Fibroblast of gingiva (primary cell): ENCODE results near the gene LRIG2.
"Not testable (repeated sequence)": the region's sequence is repeated elsewhere in the genome, so short reads cannot be mapped to it uniquely, and the experiment has no call there.

Experiments used
- DNase-seq: peaks from one replicate; pipeline ENCODE4 v3.0.0-alpha.2; 2011; ENCODE audit warnings: low read depth

The LRIG2 gene

DNA sequence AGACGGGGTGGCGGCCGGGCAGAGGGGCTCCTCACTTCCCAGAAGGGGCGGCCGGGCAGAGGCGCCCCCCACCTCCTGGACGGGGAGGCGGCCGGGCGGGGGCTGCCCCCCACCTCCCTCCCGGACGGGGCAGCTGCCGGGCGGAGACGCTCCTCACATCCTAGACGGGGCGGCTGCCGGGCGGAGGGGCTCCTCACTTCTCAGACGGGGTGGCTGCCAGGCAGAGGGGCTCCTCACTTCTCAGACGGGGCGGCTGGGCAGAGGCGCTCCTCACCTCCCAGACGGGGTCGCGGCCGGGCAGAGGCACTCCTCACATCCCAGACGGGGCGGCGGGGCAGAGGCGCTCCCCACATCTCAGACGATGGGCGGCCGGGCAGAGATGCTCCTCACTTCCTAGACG lies 9.5 kb upstream of the LRIG2 start:
- not testable (repeated sequence) for DNase-seq

DNA sequence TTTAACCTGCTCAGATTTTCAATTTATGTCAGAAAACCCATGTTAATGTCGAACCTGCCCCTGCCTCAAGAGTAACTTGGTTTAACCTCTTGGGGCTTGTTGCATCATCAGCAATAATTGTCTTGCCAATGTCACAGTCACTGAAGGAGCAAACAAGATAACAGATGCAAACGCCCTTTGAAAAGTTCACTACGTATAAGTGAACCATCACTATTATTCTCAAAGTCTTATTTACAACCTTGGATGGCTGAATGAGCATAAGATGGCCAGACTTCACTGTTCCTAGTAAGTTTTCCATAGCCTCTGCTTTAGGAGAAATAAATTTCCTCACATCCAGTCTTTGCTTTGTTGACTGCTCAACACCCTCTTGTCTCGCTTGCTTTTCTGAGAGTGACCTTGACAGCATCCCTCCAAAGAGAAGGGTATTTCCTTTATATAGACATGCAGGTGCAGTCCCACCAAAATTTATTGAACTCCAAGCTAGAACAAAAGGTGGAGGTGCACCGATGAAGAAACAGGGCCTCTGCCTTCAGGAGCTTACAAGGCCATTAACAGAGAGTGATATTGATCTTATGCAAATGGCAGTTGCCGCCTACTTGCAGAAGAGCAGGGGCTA lies 749 bp upstream of the LRIG2 start:
- DNase-seq, result no peak

DNA sequence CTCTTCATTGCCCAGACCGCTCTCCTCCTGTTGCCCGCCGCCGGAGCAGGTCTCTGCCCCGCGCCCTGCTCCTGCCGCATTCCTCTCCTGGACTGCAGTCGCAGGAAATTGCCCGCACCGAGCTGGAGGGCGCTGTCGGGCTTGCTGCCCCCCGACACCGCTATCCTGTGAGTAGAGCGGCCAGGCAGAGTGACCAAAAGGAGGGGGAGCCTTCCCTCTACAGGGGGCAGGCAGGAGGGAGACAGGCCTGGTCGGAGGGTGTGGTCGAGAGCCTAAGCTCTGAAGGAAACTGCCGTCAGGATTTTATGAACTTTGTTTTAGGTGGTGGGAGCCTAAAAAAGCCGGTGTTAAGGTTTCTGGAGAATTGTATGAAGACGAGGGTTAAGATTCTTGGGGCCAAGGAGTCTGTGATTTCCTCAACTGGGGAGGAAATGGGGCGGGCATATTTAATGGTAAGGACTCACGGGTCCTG lies 517 bp downstream of the LRIG2 start:
- peak; percentile 57 for DNase-seq

DNA sequence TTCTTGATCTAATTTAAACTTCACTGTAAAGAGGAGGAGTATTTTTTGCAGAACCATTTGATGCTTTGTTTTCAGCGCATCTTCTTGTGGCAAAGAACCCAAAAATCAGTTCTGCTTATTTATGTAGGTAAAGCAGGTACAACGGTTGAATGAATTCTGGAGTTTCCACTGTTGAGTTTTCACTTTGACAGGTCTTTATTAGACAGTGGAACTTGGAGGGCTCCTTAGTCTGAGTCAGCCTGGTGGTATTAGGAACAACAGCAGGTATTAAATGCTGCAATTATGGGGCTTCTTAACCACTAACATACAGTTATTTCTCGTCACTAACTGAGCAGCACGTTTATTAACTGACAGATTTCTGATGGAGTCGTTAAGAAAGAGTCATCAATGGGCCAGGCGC lies 1.2 kb downstream of the LRIG2 start:
- DNase-seq, result no peak

DNA sequence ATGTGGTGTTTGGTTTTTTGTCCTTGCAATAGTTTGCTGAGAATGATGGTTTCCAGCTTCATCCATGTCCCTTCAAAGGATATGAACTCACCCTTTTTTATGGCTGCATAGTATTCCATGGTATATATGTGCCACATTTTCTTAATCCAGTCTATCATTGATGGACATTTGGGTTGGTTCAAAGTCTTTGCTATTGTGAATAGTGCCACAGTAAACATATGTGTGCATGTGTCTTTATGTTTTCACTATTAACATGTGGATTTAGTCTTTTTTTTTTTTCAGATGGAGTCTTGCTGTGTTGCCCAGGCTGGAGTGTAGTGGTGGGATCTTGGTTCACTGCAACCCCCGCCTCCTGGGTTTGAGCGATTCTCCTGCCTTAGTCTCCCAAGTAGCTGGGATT lies 5.0 kb downstream of the LRIG2 start:
- not testable (repeated sequence) for DNase-seq

DNA sequence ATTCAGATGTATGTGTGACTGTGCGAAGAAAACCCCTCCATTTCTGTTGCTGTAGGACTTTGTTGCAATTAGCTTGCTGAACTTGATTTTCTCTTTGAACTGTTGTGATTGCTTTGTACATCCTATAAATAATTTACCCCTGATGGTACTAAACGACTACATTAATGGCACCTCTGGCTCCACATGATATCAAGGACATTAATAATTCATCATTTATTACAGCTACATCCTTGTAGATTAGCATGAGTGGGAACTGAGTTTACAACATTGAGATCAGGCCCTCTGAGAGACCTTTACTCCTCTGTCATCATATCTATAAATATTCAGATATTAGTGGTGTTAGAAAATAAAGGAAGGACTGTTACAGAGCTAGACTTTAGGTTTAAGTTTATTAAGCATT lies 13.5 kb downstream of the LRIG2 start:
- DNase-seq, result no peak

DNA sequence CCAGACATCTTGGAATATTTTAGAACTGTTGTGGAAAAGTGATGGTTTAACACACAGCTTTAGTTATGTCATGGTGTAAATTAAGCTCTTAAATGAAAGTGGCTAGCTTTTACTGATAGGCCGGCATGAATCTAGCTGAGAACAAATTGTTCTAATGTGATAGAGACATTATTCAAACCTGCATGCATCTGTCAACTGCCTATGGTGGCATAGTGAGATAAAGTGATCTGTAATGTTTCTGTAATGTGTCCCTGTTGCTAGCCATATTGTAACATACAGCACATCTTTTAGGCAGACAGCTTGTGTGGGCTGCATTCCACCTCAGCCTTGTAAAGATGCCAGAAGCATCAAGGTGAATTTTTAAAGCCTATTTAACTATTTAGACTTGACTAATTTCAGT lies 16.0 kb downstream of the LRIG2 start:
- no peak for DNase-seq

DNA sequence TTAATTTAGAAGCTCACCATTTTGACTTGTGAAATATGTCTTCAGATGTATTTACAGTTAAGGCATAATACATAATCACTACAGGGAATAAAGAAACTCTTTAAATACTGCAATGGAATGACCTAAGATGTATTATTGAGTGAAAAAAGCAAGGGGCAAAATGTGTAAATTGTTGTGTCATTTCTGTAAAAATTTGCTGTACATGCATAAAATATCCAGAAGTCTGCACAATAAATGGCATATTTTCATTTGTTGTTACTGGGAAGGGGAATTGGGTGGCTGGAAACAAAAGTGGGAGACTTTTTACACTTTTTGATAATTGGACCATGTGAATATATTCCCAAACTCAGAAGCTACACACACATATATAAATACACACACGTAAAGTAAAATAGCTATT lies 17.1 kb downstream of the LRIG2 start:
- DNase-seq, result no peak

DNA sequence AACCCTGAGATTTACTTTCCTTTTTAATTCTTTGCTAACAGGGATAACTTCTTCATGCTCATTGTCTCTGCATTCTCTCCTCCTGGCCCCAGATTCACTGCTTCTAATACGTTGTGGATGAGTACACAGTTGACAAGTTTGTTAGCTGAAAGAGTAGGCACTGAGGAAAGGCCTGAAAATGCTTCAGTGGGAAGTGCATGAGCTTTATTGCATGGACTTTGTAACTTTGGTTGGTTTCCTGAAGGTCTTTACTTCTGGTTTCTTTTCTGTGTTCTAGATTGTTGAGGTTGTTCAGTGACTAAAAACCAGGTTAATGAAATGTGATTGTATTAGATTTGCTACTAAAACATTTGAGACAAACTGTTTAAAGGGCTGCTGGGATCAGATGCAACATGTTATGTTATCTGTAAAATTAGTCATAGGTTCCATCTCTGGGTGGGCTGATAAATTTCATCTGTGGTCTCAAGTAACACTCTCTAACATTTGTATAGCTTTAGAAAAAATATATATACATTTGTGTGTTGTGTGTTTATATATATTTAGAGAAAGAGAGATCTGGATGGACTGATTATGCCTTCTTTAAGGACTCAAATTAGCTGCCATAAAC lies 19.1 kb downstream of the LRIG2 start:
- DNase-seq, result no peak

DNA sequence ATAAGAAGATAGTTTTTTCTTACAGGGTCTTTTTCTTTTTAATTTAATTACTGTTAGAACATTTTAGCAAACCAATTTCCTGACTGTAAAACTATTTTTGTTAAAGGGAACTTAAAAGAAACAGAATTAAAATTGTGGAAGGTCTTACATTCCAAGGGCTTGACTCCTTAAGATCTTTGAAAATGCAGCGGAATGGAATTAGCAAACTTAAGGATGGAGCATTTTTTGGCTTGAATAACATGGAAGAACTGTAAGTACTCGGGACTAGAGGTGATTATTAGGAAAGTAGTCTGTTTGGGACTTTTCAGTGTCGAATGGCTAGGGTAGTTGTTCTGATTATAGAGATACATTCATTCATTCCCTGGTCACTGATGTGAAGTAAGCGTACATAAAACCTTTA lies 21.5 kb downstream of the LRIG2 start:
- DNase-seq, result no peak

DNA sequence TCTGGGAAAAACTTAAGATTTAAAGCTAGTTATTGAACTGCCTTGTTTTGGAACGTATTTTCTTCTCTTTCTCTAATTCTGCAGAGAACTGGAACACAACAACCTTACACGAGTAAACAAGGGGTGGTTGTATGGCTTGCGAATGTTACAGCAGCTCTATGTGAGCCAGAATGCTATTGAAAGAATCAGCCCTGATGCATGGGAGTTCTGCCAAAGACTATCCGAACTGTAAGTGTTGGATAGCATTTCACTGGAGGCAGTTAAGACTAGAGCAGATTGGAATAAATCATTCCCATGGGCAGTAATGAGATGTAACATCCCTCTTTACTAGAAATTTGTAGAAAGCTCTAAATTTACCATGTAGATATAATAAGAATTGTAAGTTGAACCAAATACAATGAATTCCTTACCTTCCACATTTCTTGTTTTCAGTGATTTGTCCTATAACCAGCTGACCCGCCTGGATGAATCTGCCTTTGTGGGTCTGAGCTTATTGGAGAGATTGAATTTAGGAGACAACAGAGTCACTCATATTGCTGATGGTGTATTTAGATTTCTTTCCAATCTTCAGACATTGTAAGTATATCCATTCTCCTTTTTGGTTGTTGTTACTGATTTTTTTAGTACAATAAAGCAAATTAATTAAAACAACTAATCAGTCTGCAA lies 22.9 kb downstream of the LRIG2 start:
- DNase-seq, result no peak

DNA sequence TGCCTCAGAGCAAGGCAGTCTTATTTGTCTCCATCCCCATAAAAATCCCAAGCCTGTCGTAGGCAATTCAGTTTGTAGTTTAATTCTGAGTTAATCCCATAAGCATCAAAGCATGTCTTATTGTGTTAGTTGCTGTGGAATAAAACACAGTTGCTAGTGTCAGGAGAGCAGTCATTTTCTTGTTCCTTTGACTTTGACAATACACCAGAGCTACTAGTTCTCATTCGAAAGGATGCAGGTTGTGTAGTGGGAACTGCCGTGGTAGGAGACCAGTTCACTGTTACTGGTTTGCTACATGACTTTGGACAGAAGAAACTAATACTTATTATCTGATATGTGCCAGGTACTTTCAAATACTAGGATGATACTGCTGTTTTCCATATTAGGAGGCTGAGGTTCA lies 23.5 kb downstream of the LRIG2 start:
- DNase-seq, result no peak

DNA sequence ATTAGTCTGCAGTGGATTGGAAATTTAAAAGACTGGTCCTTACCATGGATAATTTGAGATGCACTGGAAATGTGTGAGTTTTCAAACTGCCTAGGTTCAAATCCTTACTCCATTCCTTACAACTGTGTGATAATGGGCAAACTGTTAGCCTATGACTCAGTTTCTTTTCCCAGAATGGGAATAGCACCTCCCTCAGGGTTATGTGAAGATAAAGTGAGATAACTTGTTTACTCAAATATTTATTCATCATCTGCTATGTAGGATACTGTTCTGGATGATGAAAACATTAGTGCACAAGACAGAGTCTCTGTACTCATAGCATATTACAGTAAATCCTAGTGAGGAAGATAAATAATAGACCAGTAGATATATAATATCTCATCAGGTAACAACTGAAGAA lies 28.6 kb downstream of the LRIG2 start:
- no peak for DNase-seq

DNA sequence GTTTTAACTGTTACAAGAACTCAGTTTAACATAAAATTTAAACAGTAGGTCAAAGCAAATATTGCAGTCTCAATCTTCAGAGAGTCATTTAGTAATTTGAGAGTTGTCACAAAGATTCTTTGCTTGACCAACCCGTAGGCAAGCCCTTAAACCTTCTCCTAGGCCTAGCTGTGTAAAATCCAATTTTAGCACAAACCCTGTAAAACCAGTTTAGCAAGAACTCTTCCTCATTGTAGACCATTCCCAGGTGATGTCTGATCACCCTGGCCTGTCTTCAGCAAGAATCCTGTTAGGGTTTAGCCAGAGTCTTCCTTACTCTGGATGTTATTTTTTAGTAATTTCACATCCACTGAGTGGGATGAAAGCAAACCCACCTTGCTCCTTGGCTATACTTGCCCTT lies 30.1 kb downstream of the LRIG2 start:
- DNase-seq, result no peak

DNA sequence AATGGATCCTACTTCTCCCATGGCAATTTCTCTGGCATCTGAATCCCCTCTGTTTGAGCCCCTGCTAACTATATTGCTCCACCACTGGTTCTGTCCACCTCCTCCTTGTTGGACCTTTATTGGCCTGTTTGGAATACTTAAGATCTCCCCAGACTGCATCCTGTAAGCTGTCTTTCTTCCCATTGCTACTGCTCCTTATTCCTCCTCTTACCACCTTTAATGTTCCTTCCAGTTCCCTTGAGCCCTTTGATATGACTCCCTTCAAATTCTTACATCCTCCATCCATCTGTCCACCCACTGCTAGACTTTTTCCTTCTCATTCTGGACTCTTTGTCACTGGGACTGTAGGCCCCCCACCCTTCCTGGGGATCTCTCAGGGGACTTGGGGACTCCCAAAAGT lies 31.0 kb downstream of the LRIG2 start:
- no peak for DNase-seq

DNA sequence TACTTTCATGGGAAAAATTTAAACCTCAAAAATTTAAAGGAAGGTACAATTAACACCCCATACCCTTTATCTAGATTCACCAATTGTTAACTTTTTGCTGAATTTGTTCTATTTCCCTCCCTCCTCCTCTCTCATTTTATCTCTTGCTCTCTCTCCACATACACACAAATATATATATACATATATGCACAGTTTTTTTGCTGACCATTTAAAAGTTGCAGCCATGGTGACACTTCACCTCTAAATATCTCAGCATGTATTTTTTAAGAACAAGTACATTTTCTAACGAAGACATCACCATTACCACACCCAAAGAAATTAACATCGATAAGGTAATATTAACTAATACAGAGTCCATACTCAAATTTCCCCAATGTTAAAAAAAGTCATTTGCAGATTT lies 33.9 kb downstream of the LRIG2 start:
- no peak for DNase-seq

DNA sequence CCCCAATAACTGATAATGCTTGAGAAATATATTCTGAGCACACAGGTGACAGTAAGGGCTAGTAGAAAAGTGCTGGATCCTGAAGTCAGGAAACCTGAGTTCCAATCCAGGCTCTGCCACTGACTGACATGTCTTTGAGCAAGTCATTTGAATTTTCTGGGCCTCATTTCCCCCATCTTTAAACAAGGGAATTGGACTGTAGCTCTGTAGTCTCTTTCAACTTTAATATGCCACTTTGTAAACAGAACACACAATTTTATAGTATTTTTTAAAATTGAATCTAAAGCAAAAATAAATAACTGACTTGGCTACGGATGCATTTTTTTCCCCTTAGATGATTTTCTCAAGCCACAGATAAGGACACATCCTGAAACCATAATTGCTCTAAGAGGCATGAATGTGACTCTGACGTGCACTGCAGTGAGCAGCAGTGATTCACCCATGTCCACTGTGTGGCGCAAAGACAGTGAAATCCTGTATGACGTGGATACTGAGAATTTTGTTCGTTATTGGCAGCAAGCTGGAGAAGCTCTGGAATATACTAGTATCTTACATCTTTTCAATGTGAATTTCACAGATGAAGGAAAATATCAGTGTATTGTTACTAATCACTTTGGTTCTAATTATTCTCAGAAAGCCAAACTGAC lies 37.0 kb downstream of the LRIG2 start:
- DNase-seq, result peak; percentile 92

DNA sequence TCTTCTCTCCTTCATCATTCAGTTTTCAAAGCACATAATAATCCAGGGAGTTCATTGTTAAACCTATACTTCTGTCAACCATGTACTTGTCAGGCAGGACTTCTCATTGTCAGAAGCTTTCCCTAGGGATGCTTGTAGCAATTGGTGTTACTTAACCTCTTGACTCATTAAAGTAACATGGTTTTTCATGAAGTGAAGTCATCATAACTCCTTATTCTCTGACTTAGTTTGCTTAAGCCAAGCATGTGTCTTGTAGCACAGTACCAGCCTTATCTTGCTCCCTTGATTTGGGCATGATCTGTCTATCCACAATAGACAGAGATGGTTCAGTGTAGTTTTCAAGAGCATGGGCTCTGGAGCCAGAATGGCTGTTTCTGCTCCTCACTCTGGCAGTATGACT lies 45.3 kb downstream of the LRIG2 start:
- peak; percentile 22 for DNase-seq

DNA sequence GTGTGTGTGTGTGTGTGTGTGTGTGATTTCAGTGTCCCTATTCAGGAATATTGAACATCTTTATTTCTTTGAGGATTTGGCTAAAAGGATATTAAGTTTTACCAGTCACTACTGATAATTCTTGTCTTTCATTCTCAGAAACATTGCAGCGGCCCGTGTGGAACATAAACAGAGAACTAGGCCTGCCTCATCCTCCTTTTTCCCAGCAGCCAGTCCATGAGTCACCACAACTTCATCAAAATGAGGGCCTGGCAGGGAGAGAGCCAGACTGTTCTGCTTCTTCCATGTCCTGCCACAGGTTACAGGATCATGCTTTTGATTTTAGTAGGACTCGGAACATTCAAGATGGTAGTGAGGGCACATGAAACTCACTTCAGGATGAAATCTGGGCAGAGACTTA lies 50.7 kb downstream of the LRIG2 start:
- DNase-seq, result peak; percentile 20

DNA sequence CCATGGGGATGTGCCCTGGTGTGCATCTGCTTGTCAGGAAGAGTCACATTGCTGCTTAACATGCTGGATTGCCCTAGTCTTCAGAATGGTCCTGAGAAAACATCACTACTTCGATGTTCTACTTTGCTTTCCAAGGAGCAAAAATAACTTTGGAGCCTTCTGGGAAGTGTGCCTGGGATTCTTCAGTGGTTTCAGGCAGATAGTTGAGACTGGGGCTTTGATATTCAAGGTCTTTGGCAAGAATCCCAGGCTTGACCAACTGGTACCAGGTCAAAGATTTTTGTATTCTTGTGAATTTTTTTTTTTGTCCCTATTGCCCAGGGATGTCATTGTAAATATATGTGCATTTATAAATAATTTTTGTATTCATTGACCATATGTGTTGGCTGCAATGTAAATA lies 51.4 kb downstream of the LRIG2 start:
- no peak for DNase-seq

DNA sequence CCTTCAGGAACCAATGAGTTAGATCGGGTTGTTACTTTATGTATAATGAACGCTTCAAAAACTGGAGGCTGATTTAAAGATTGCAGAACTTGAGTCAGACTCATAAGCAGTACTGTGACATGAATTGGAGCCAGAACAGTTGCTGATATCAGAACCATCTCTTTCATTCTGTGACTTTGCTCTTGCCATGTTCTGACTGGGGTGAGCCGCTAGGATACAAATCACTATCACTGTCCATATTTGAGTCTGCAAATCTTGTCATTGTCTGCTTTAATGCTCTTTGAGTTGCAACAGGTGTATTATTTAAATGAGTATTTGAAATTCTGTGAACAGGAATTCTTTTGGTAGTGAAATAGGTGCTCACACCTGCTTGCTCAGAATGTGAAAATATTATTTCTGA lies 52.5 kb downstream of the LRIG2 start:
- DNase-seq, result no peak

DNA sequence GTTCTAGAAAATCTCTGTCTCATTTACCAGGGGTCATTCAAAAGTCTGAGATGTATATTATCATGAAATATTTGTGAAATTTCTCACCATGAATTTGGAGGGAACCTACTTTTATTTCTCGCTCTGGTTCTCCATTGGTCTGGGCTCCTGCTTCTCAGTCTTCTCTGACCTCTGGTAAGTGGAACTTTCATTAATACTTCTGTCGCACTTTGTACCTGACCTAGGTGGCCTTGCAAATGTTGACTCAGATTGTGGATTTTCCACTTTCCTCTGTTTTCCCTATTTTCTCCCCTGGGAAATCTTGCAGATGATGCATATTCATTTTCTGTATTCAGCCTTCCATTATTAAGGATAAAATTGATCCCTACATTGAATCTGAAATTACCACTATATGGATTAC lies 53.2 kb downstream of the LRIG2 start:
- no peak for DNase-seq

DNA sequence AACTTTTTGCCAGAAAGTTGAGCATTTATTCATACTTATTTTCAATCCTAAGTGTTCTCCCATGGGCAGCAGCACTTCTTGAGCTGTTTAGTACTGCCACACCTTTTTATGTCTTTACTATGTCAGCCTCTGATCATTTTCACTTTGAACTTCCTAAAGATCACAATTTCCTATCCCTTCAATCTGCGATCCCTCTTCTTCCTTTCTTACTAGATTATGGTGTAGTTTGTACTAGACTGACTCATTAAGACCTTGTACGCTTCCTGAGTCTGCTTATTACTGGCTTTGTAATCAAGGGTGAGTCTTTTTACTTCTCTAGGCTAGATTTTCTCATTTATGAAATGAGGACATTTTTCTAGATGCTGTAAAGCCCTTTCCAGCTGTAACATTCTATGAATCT lies 55.1 kb downstream of the LRIG2 start:
- no peak for DNase-seq
